ENCODE measurements around the gene DLX1. TPM values are rescaled to one million over a fixed set of nuclear protein-coding genes. Genes with fewer than 3 reads are reported as not detected.

DLX1 gene
- total and polyA plus RNA-seq, 2 experiments from 2014 or later = not detected

DNA sequence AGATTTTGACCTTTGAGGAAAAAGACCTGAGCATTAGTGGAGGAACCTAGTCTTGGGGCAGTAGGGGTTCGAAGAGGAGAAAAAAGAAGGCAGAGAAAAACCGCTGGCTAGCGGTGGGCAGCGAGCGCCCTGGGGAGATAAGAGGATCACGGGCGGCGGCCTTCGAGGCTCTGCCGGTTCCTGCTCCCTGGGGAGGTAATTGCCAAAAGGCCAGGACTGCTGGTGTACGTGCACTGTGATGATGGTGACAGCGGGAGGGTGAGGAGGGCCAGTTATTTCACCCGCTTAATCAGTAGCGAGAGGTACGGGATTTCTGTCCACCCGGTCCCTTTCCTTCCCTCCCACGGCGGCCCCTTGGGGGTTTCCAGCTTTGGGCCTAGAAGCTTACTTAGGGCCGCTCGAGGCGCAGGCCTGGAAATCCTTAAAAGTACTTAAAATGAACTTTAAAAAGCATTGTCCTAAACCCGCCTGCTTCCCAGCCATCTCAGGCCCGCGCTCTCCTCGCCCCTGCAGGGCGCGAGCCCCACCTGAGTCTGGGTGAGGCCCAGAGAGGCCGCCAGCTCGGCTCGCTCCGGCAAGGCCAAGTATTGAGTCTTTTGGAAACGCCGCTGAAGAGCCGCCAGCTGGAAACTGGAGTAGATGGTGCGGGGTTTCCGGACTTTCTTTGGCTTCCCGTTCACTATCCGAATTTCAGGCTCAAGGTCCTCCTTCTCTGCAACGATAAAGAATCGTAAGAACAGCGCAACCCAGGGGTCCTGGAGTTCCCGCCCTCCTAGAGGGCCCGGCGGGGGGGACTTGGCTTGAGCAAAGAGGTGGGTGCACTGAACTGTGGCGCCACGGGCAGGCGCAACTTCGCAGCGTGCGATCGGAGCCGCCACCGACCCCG lies 15.9 kb downstream of the DLX1 start:
- TF ChIP-seq EZH2phosphoT487 (IDR thresholded peaks at IDR 0.05; ENCODE audit: unreplicated experiment) = peak; percentile 91
- no peak for TF ChIP-seq CREB1 (CRISPR knock-in tag; IDR thresholded peaks at IDR 0.05; ENCODE audit: low read depth)
- TF ChIP-seq EZH2 (IDR thresholded peaks at IDR 0.05; ENCODE audit: low read depth, unreplicated experiment) = peak; percentile 96
- peaks cover 33% of the 10 kb centered on the region for H3F3A ChIP-seq (replicated peaks; ENCODE audit: low read depth)
- H3K4me2 ChIP-seq = peak overlapping the region; percentile 93
- no peaks in the 10 kb centered on the region for H3K36me3 ChIP-seq (ENCODE audit: insufficient read depth)
- H2AFZ ChIP-seq = 0 out of 2 replicates have a peak overlapping the region, but pooled peaks have one; percentile 89
- H3K4me1 Mint-ChIP-seq = peaks cover 41% of the 10 kb centered on the region
- peaks cover 99% of the 10 kb centered on the region for H3K27me3 Mint-ChIP-seq (ENCODE audit: insufficient read depth, low read depth, poor library complexity)
- peaks cover 16% of the 10 kb centered on the region; the same call in 1 of the 2 replicates for H4K20me1 ChIP-seq (replicated peaks; ENCODE audit: insufficient read depth)
- no peaks in the 10 kb centered on the region for H3K9me2 ChIP-seq (ENCODE audit: insufficient read depth)
- H3K27ac ChIP-seq (ENCODE audit: low read depth) = no peak overlapping the region
- no peaks in the 10 kb centered on the region for H3K79me2 ChIP-seq (replicated peaks; ENCODE audit: insufficient read depth)
- peak overlapping the region; percentile 62 for H3K4me3 ChIP-seq
- H3K9me3 Mint-ChIP-seq = no peaks in the 10 kb centered on the region
- H3K4me1 ChIP-seq (ENCODE audit: insufficient read depth) = peaks cover 54% of the 10 kb centered on the region
- DNase-seq (ENCODE audit: low spot score) = peak; percentile 58
- peaks cover 98% of the 10 kb centered on the region for H3K27me3 ChIP-seq (ENCODE audit: insufficient read depth)
- H3K27ac Mint-ChIP-seq = no peak overlapping the region
- 0 out of 3 replicates have a peak, but pooled peaks have one; percentile 0 for ATAC-seq
- peak overlapping the region; percentile 74 for H3K4me3 Mint-ChIP-seq
- H3K36me3 Mint-ChIP-seq (ENCODE audit: low read depth) = no peaks in the 10 kb centered on the region

DNA sequence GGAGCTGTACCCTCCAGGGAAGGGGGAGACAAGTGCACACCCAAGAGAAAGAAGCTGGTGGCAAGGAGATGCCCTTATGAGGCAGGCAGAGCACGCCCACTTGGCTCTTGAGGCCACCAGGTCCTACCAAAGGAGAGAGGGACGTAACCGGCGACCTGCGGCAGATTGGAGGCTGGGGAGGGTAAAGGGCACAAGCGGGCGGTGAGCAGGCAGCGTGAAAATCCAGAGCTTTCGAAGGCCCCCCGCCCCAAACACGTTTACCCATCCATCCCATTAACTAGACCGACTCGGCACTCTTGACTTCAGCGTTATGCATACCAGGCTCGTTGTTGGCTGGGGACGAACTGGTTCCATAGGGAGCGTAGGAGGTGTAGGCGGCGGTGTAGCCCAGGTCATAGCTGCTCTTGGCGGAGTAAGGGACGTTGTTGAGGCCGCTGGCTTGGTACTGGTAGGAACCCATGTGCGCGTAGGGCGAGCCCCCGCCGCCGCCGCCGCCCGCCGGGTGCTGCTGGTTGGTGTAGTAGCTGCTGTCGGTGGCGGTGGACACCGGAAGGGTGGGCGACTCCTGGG lies 16.6 kb downstream of the DLX1 start:
- peak; percentile 83 for TF ChIP-seq EZH2 (IDR thresholded peaks at IDR 0.05; ENCODE audit: low read depth, unreplicated experiment)
- TF ChIP-seq STAT1 (IDR thresholded peaks at IDR 0.05; ENCODE audit: unreplicated experiment) = no peak
- peak overlapping the region; percentile 93 for H3K4me2 ChIP-seq
- no peaks in the 10 kb centered on the region for H3K9me2 ChIP-seq (ENCODE audit: insufficient read depth)
- ATAC-seq = peak; percentile 8
- Mint-ChIP-seq H3K36me3 (ENCODE audit: low read depth) (no peaks in the 10 kb centered on the region), H3K27ac (no peak overlapping the region), H3K4me3 (peak overlapping the region; percentile 74), H3K9me3 (no peaks in the 10 kb centered on the region), H3K4me1 (peaks cover 37% of the 10 kb centered on the region), H3K27me3 (ENCODE audit: insufficient read depth, low read depth, poor library complexity) (peaks cover 99% of the 10 kb centered on the region)
- H3K27me3 ChIP-seq (ENCODE audit: insufficient read depth) = peaks cover 98% of the 10 kb centered on the region
- H3K79me2 ChIP-seq (replicated peaks; ENCODE audit: insufficient read depth) = no peaks in the 10 kb centered on the region
- peak; percentile 70 for DNase-seq (ENCODE audit: low spot score)
- H3K4me1 ChIP-seq (ENCODE audit: insufficient read depth) = peaks cover 51% of the 10 kb centered on the region
- no peak overlapping the region for H3K27ac ChIP-seq (ENCODE audit: low read depth)
- no peaks in the 10 kb centered on the region for H3K36me3 ChIP-seq (ENCODE audit: insufficient read depth)
- H2AFZ ChIP-seq = peak overlapping the region; percentile 89
- peaks cover 34% of the 10 kb centered on the region for H3F3A ChIP-seq (replicated peaks; ENCODE audit: low read depth)
- H4K20me1 ChIP-seq (replicated peaks; ENCODE audit: insufficient read depth) = peaks cover 16% of the 10 kb centered on the region; the same call in 1 of the 2 replicates
- H3K4me3 ChIP-seq = peak overlapping the region; percentile 62

DNA sequence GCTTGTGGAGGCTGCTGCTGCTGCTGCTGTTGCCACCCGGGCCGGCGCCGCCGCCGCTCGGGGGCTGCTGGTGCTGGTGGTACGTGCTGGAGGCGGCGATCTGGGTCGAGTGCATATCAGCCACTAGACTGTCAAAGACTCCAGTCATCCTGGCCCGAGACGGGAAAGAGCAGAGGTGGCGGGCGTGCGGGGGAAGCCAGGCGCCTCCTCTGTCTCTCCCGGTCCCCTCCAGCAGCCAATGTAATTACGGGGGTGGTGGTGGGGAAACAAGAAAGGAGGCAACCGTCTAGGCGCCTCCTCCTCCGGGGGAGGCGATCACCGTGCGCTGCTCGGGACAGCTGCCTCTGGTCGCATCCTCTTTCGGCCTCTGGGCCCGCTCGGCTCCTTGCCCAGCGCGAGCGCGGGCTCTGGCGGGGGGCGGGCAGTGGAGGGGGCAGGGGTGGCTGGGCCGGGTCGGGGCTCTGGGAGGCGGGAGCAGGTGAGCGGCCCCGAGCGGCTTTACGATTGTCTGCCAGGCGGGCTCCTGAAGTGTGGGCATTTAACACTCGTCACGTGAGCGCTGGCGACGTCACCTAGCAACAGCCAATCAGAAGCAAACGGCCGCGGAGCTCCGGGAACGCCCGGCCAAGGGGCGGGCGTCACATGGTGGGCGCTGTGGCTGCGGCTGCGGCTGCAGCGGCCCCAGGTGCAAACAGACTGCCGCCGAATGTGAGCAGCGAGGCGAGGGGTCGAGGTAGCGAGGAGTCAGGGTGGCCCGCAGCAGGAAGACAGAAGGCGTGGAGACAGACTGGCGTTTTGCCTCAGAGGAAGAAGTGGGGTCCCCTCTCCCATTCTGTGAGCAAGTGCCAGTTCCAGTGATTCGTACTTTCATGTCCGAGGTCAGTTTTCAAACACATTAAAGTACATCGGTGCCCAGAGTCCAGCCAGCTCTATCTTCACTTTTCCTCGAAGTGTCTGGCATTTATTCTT lies 17.4 kb downstream of the DLX1 start, which contains the start of gene DLX2:
Gene DLX2, minus strand, starts transcription at position 510 of the 969 bp plus-strand sequence. Its CDS starts 362 bp downstream, at position 148.
- peaks cover 99% of the 10 kb centered on the region for H3K27me3 Mint-ChIP-seq (ENCODE audit: insufficient read depth, low read depth, poor library complexity)
- Histone ChIP-seq H2AFZ (peak within 1 kb of the TSS; percentile 89), H3K27me3 (ENCODE audit: insufficient read depth) (peaks cover 98% of the 10 kb centered on the region), H3K79me2 (replicated peaks; ENCODE audit: insufficient read depth) (no peaks in the 10 kb centered on the region), H3F3A (replicated peaks; ENCODE audit: low read depth) (peaks cover 31% of the 10 kb centered on the region), H3K4me1 (ENCODE audit: insufficient read depth) (peaks cover 44% of the 10 kb centered on the region), H3K9me2 (ENCODE audit: insufficient read depth) (no peaks in the 10 kb centered on the region), H4K20me1 (replicated peaks; ENCODE audit: insufficient read depth) (peaks cover 16% of the 10 kb centered on the region; the same call in 1 of the 2 replicates), H3K27ac (ENCODE audit: low read depth) (no peak within 1 kb of the TSS), H3K36me3 (ENCODE audit: insufficient read depth) (no peaks in the 10 kb centered on the region), H3K4me2 (peak within 1 kb of the TSS; percentile 93), H3K4me3 (peak within 1 kb of the TSS; percentile 62)
- peaks cover 1% of the 10 kb centered on the region; the same call in 1 of the 3 replicates for H3K36me3 Mint-ChIP-seq (ENCODE audit: low read depth)
- peak; percentile 32 for ATAC-seq
- H3K4me1 Mint-ChIP-seq = peaks cover 36% of the 10 kb centered on the region
- H3K9me3 Mint-ChIP-seq = peaks cover 2% of the 10 kb centered on the region; the same call in 1 of the 3 replicates
- H3K4me3 Mint-ChIP-seq = peak within 1 kb of the TSS; percentile 74
- DNase-seq (ENCODE audit: low spot score) = peak; percentile 98
- H3K27ac Mint-ChIP-seq = no peak within 1 kb of the TSS
- TF ChIP-seq EZH2phosphoT487 (IDR thresholded peaks at IDR 0.05; ENCODE audit: unreplicated experiment) (no peak), NANOG (IDR thresholded peaks at IDR 0.05; ENCODE audit: borderline replicate concordance) (no peak), EZH2 (IDR thresholded peaks at IDR 0.05; ENCODE audit: low read depth, unreplicated experiment) (no peak), STAT1 (IDR thresholded peaks at IDR 0.05; ENCODE audit: unreplicated experiment) (no peak)
- TF ChIP-seq, protein P1, sequence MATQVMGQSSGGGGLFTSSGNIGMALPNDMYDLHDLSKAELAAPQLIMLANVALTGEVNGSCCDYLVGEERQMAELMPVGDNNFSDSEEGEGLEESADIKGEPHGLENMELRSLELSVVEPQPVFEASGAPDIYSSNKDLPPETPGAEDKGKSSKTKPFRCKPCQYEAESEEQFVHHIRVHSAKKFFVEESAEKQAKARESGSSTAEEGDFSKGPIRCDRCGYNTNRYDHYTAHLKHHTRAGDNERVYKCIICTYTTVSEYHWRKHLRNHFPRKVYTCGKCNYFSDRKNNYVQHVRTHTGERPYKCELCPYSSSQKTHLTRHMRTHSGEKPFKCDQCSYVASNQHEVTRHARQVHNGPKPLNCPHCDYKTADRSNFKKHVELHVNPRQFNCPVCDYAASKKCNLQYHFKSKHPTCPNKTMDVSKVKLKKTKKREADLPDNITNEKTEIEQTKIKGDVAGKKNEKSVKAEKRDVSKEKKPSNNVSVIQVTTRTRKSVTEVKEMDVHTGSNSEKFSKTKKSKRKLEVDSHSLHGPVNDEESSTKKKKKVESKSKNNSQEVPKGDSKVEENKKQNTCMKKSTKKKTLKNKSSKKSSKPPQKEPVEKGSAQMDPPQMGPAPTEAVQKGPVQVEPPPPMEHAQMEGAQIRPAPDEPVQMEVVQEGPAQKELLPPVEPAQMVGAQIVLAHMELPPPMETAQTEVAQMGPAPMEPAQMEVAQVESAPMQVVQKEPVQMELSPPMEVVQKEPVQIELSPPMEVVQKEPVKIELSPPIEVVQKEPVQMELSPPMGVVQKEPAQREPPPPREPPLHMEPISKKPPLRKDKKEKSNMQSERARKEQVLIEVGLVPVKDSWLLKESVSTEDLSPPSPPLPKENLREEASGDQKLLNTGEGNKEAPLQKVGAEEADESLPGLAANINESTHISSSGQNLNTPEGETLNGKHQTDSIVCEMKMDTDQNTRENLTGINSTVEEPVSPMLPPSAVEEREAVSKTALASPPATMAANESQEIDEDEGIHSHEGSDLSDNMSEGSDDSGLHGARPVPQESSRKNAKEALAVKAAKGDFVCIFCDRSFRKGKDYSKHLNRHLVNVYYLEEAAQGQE (IDR thresholded peaks at IDR 0.05; ENCODE audit: unreplicated experiment) = no peak

Data from GM23338 (cell line).